Activated naive CD4-positive, alpha-beta T cell treated with anti-CD3 and anti-CD28 coated beads for 36 hours (primary cell): Measurements from ENCODE around the gene KCNK6. TPM values are rescaled to one million over a fixed set of nuclear protein-coding genes. Genes with fewer than 3 reads are reported as not detected.
"Not testable (repeated sequence)": the region's sequence is repeated elsewhere in the genome, so short reads cannot be mapped to it uniquely, and the experiment has no call there.

Source experiments
- CTCF ChIA-PET: fragments of 350-600 bp; sonication (Branson Sonifier 250); formaldehyde crosslinking; loops from one replicate; lab custom pipeline; 2021; ENCODE audit warnings: antibody characterized with exemption; lab: Charles Lee
- DNase-seq: peaks from one replicate; pipeline ENCODE4 v3.0.0-alpha.2; 2020
- H3K27ac Mint-ChIP-seq: one replicate; pipeline ENCODE4 v1.8.0; 2021; ENCODE audit warnings: mild to moderate bottlenecking, mixed read lengths
- H3K27me3 Mint-ChIP-seq: one replicate; pipeline ENCODE4 v1.8.0; 2021; ENCODE audit warnings: low read depth, mixed read lengths
- H3K36me3 Mint-ChIP-seq: one replicate; pipeline ENCODE4 v1.8.0; 2021; ENCODE audit warnings: low read depth, mixed read lengths
- H3K4me1 Mint-ChIP-seq: one replicate; pipeline ENCODE4 v1.8.0; 2021; ENCODE audit warnings: low read depth, mixed read lengths
- H3K4me3 Mint-ChIP-seq: one replicate; pipeline ENCODE4 v1.8.0; 2021; ENCODE audit warnings: mild to moderate bottlenecking, moderate library complexity, mixed read lengths
- H3K9me3 Mint-ChIP-seq: one replicate; pipeline ENCODE4 v1.8.0; 2021; ENCODE audit warnings: mixed read lengths
- intact Hi-C: fragments of 100-400 bp; cut with micrococcal nuclease; formaldehyde crosslinking; loops from one replicate; pipeline ENCODE4 v1.15.1; 2023
- total RNA-seq, 2 experiments: library from RNA; stranded (reverse); gene quantifications; one replicate each; pipeline ENCODE4 v1.2.3, GENCODE V29; 2021

KCNK6 gene
- total RNA-seq, 2 experiments from 2014 or later: 4.7 to 5.8 TPM

DNA sequence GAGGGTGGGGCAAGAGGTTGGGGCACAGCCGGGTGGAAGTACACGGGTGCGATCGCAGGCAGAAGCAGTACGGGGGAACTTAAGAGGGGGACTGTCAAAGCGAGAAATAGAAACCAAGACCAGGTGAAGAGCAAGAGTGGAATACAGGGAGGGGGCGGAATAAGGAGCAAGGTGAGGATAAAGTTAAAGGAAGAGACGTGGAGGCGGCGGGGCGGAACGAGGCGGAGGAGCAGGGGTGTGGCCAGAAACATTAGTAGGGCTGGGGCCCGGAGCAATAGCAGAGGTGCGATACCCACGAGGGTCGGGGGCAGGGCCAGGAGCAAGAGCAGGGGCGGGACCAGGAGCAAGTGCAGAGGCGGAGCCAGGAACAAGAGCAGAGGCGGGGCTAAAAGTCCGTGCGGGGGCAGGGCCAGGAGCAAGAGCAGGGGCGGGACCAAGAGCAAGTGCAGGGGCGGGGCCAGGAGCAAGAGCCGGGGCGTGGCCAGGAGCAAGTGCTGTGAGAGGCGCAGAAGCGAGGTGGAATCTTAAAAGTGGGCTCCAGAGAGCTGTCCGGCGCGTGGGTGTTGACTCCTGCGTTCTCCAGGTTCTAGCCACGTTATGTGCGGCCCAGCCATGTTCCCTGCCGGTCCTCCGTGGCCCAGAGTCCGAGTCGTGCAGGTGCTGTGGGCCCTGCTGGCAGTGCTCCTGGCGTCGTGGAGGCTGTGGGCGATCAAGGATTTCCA lies 17.2 kb downstream of the KCNK6 start:
- Mint-ChIP-seq H3K9me3 (no peaks in the 10 kb centered on the region), H3K27ac (peak overlapping the region; percentile 96), H3K27me3 (no peaks in the 10 kb centered on the region), H3K36me3 (no peaks in the 10 kb centered on the region), H3K4me1 (peaks cover 14% of the 10 kb centered on the region), H3K4me3 (peak overlapping the region; percentile 96)
- CTCF ChIA-PET: interaction anchor here (0.7 to 2.6 kb wide), 5 partner anchors 37 to 98 kb away, joined by 3 to 31 read pairs (median 4); partner anchors contain the start of genes PSMD8 and SPINT2
- DNase-seq: peak; percentile 98
- intact Hi-C loops: loop anchor here (1.0 to 5.0 kb wide), 10 partner anchors 24 to 1119 kb away; partner anchors contain the start of genes EIF3K, NFKBIB, PSMD8 and SIPA1L3

DNA sequence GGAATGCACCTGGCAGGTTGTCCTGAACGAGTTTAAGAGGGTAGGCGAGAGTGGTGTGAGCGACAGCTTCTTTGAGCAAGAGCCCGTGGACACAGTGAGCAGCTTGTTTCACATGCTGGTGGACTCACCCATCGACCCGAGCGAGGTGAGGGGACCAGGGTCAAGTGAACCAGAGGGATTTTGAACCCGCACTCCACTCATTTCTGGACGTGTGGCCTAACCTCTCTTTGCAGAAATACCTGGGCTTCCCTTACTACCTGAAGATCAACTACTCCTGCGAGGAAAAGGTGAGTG lies 17.7 kb downstream of the KCNK6 start:
- no peaks in the 10 kb centered on the region for H3K36me3 Mint-ChIP-seq
- H3K27ac Mint-ChIP-seq: peak overlapping the region; percentile 96
- intact Hi-C loops: loop anchor here (2.0 to 5.0 kb wide), 4 partner anchors 23 to 1120 kb away; partner anchors contain the start of genes EIF3K and ZNF383
- CTCF ChIA-PET: interaction anchor here (0.7 to 1.3 kb wide), 3 partner anchors 37 to 93 kb away, joined by 3 to 4 read pairs (median 3); partner anchors contain the start of genes PSMD8 and SPINT2
- no peak for DNase-seq
- no peaks in the 10 kb centered on the region for H3K27me3 Mint-ChIP-seq
- peak overlapping the region; percentile 96 for H3K4me3 Mint-ChIP-seq
- no peaks in the 10 kb centered on the region for H3K9me3 Mint-ChIP-seq
- peaks cover 14% of the 10 kb centered on the region for H3K4me1 Mint-ChIP-seq

DNA sequence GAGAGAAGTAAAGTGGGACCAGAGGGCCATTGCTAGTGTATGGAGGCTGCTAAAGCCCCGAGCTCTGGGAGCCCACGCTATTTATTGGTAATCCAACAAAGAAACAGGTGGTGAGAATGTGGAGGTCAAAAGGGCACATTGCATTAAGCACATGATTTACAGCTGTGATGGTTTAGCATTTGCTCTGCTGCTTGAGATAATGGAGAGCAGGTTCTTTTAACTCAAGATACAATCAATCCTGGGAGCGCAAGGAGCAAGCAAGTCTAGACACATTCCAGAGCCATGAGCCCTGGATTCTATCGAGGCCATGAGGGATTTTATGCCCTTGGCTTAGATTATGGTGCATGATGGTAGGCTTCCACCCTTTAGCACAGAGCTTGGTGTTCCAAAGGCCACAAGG lies 19.4 kb downstream of the KCNK6 start:
- H3K27ac Mint-ChIP-seq, H3K27me3 Mint-ChIP-seq, H3K36me3 Mint-ChIP-seq, DNase-seq, H3K9me3 Mint-ChIP-seq, H3K4me3 Mint-ChIP-seq: not testable (repeated sequence)
- peaks cover 14% of the 10 kb centered on the region for H3K4me1 Mint-ChIP-seq
- intact Hi-C loops: loop anchor here (5.0 kb wide), 1 partner anchor 1122 kb away; the partner anchor contains the start of gene ZNF383
- CTCF ChIA-PET: interaction anchor here (1.2 to 1.4 kb wide), 2 partner anchors 23 to 436 kb away, joined by 3 read pairs; no protein-coding TSS in a partner anchor

DNA sequence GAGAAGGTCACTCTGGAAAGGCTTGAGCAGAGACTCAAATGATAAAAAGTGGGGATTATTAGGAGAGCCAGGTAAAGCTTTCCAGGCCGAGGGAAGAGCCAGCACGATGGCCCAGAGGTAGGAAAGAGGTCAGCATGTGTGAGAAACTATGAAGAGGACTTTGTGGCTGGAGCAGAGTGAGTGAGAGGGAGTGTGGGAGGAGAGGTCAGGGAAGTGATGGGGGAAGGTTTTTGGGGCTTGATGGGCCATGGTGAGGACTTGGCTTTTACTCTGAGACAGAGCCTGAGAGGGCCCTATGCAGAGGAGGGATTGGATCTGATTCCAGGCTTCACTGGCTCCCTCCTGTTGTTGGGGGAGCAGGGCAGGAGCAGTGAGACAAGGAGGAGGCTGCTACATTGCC lies 21.3 kb downstream of the KCNK6 start:
- DNase-seq: no peak
- H3K4me1 Mint-ChIP-seq: peaks cover 14% of the 10 kb centered on the region
- H3K27me3 Mint-ChIP-seq: no peaks in the 10 kb centered on the region
- no peaks in the 10 kb centered on the region for H3K9me3 Mint-ChIP-seq
- CTCF ChIA-PET: no interaction called here
- no peak overlapping the region for H3K4me3 Mint-ChIP-seq
- no peak overlapping the region for H3K27ac Mint-ChIP-seq
- H3K36me3 Mint-ChIP-seq: no peaks in the 10 kb centered on the region
- intact Hi-C loops: no loop called here

DNA sequence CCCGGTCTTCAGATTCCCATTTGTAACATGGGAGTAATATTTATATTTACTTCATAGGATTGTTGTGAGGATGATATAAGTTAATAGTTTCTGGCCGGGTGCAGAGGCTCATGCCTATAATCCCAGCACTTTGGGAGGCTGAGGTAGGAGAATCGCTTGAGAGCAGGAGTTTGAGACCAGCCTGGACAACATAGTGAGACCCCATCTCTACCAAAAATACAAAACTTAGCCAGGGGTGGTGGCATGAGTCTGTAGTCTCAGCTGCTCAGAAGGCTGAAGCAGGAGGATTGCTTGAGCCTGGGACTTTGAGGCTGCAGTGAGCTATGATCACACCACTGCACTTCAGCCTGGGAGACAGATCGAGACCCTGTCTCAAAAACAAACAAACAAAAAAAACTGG lies 27.2 kb downstream of the KCNK6 start:
- Mint-ChIP-seq H3K4me1 (no peaks in the 10 kb centered on the region), H3K9me3 (no peaks in the 10 kb centered on the region), H3K36me3 (no peaks in the 10 kb centered on the region), H3K27ac (no peak overlapping the region), H3K4me3 (no peak overlapping the region), H3K27me3 (no peaks in the 10 kb centered on the region)
- CTCF ChIA-PET: no interaction called here
- intact Hi-C loops: no loop called here
- no peak for DNase-seq

DNA sequence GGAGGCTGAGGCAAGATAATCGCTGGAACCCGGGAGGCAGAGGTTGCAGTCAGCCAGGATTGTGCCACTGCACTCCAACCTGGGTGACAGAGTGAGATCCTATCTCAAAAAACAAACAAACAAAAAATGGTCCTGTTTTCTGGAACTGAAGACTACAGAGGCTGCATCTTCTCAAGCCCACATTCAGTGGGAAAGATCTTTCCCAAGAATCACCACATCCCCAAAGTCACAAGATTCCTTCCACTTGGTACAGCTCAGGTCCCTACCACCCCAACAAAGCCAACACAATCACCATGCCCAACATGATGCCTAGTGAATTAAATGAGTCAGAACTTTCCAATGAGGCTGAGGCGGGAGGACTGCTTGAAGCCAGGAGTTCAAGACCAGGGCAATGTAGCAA lies 31.2 kb downstream of the KCNK6 start:
- no peaks in the 10 kb centered on the region for H3K4me1 Mint-ChIP-seq
- intact Hi-C loops: no loop called here
- H3K36me3 Mint-ChIP-seq: no peaks in the 10 kb centered on the region
- H3K27me3 Mint-ChIP-seq: no peaks in the 10 kb centered on the region
- no peak overlapping the region for H3K4me3 Mint-ChIP-seq
- no peaks in the 10 kb centered on the region for H3K9me3 Mint-ChIP-seq
- no peak for DNase-seq
- CTCF ChIA-PET: no interaction called here
- no peak overlapping the region for H3K27ac Mint-ChIP-seq

DNA sequence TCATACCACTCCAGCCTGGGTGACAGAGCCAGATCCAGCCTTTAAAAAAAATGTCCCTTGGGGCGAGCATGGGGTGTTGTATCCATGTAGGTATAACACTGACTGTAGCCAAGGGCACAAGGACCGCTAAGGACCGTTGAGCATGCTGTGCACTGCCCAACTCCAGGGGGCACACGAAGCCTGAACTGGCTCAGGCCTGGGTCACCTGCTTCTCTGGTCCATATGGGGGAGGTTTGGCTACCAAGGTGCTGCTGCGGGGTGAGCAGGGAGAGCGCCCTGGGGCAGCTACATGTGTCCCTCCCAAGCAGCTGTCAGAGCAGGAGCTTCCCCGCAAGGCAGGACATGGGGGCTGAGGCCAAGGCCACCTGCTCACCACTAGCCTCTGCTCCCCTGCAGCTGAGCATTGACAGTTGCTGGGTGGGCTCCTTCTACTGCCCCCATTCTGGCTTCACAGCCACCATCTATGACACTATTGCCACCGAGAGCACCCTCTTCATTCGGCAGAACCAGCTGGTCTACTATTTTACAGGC lies 32.3 kb downstream of the KCNK6 start:
- intact Hi-C loops: no loop called here
- Mint-ChIP-seq H3K9me3 (no peaks in the 10 kb centered on the region), H3K27ac (no peak overlapping the region), H3K36me3 (no peaks in the 10 kb centered on the region), H3K27me3 (no peaks in the 10 kb centered on the region), H3K4me1 (no peaks in the 10 kb centered on the region), H3K4me3 (no peak overlapping the region)
- CTCF ChIA-PET: interaction anchor here (0.9 kb wide), 1 partner anchor 22 kb away, joined by 4 read pairs; the partner anchor contains the start of gene PSMD8
- DNase-seq: no peak

DNA sequence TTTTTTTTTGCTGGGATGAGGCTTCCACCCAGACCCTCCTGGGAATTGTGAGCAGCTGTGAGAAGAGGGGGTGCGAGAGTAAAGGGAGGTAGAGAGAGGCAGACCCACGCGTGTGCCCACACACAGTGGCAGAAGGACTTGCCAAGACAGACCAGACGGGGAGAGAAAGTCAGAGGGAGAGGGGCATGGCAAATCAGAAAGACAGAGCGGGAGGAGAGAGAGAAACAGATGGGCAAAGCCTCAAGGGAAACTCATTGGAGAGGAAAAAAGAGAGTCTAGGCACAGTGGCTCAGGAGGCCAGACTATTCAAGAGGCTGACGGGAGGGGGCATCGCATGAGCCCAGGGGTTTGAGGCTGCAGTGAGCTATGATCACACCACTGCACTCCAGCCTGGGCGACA lies 33.0 kb downstream of the KCNK6 start:
- H3K4me3 Mint-ChIP-seq: no peak overlapping the region
- intact Hi-C loops: no loop called here
- H3K27ac Mint-ChIP-seq: no peak overlapping the region
- no peak for DNase-seq
- H3K27me3 Mint-ChIP-seq: no peaks in the 10 kb centered on the region
- H3K4me1 Mint-ChIP-seq: no peaks in the 10 kb centered on the region
- CTCF ChIA-PET: no interaction called here
- H3K36me3 Mint-ChIP-seq: no peaks in the 10 kb centered on the region
- H3K9me3 Mint-ChIP-seq: no peaks in the 10 kb centered on the region

DNA sequence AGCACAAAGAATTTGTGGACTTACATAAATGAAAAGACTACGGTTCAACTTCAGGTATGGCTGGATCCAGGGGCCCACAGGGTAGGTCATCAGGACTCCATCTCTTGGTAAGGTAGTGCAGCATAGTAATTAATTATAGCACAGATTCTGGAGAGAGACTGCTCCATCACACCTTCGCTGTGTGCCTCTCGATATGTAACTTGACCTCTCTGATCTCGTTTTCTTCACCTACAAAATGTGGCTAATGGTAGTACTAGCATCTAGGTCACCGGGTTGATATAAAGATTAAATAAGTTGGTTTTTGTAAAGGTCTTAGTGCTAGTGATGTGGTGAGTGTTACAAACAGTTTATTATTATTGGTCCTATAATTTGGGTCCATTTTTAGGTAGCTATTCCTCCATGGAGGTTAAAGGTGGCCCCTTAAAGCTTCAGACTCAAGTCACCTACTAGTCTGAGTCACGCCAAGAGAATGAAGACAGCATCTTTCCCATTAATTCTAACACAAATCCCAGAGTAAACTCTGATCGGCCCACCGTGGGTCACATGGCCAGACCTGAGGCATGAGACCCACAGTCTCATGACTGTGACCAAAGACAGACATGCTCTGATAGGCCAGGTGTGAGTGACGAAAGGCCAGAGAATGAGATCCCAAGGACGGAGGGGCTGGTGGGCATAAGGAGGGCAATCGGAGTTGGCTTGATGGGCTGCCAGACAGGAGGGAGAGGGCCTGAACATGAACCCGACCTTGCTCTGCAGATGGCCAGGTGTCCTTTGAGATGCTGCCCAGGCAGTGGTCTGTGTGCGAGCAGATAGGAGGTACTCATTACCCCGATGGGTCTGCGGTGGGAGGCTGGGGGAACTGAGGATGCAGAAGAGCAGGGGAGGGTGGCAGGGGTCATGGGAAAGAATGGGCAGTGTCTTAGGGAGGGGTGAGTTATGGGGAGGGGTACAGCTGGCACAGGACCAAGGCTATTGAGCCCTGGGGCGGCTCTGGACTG lies 36.4 kb downstream of the KCNK6 start:
- CTCF ChIA-PET: no interaction called here
- Mint-ChIP-seq H3K9me3 (no peaks in the 10 kb centered on the region), H3K4me3 (no peak overlapping the region), H3K27me3 (peaks cover 17% of the 10 kb centered on the region), H3K36me3 (no peaks in the 10 kb centered on the region), H3K27ac (no peak overlapping the region), H3K4me1 (peaks cover 3% of the 10 kb centered on the region)
- DNase-seq: no peak
- intact Hi-C loops: no loop called here

DNA sequence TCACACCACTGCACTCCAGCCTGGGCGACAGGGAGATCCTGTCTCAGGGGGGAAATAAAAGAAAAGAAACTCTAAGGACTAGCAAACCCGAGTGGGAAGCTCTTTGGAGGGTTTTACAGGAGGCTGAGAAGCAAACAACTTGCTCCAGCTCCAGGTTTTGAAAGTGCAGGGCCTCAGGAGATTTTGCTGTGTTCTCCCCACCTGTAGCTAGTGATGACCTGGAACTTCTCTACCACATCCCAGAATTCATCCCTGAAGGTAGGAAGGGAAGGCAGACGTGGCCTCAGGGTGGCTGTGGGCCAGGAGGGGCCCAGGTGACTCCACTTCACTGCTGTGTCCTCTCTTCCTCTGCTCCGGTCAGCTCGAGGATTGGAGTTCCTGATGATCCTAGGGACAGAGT lies 38.4 kb downstream of the KCNK6 start:
- H3K27ac Mint-ChIP-seq: no peak overlapping the region
- DNase-seq: no peak
- no peak overlapping the region for H3K4me3 Mint-ChIP-seq
- intact Hi-C loops: no loop called here
- no peaks in the 10 kb centered on the region for H3K36me3 Mint-ChIP-seq
- CTCF ChIA-PET: interaction anchor here (0.8 kb wide), 1 partner anchor 45 kb away, joined by 3 read pairs; the partner anchor contains the start of gene FAM98C
- H3K27me3 Mint-ChIP-seq: peaks cover 26% of the 10 kb centered on the region
- H3K4me1 Mint-ChIP-seq: peaks cover 8% of the 10 kb centered on the region
- H3K9me3 Mint-ChIP-seq: no peaks in the 10 kb centered on the region

DNA sequence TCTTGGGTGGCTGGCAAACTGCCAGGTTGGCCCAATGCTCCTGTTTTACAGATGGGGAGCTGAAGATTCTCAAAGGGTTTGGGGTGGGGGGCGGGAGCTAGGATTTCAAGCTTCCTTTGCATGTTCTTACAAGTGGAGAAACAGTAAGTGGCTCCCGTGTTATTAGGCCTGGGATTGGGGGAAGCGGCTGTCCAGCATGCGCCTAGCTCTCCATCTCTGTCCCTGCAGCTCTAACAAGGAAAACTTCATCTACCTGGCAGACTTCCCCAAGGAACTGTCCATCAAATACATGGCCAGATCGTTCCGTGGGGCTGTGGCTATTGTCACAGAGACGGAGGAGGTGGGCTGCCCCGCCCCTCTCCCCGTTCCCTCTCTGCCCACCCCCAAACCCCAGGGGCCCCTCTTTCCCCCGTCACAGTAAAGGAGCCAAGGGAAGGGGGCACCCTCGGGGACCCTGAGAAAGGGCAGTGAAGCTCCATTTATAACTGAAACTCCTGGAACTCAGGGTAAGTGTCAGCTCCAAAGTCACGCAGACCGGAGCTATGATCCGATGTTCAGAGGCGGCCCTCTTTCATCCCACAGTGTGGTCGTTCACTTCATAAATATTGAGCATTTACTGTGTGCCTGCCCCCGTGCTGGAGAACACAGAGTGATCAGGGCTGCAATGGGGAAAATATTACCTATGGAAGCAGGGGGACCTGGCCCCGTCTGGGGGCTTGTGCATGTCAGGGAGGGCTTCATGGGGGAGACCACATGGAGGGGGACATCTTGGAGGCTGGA lies 39.8 kb downstream of the KCNK6 start:
- peaks cover 26% of the 10 kb centered on the region for H3K27me3 Mint-ChIP-seq
- no peaks in the 10 kb centered on the region for H3K9me3 Mint-ChIP-seq
- peaks cover 10% of the 10 kb centered on the region for H3K4me1 Mint-ChIP-seq
- H3K27ac Mint-ChIP-seq: no peak overlapping the region
- H3K4me3 Mint-ChIP-seq: no peak overlapping the region
- H3K36me3 Mint-ChIP-seq: no peaks in the 10 kb centered on the region
- intact Hi-C loops: loop anchor here (2.0 kb wide), 1 partner anchor 23 kb away; no protein-coding TSS in a partner anchor
- CTCF ChIA-PET: no interaction called here
- DNase-seq: no peak
